T-cell (primary cell): ENCODE measurements around the gene RAPGEF4. TPM values are rescaled to one million over a fixed set of nuclear protein-coding genes. Genes with fewer than 3 reads are reported as not detected.

Experiments used
- ATAC-seq, 4 experiments: fragments of 200-7000 bp in 3 of 4; fragments of 150-1000 bp in 1 of 4; cut with Tn5 transposase; replicated peaks in 1 of 4; 1 replicate in 3 of 4; 2 replicates in 1 of 4; pipeline ENCODE4 v1.10.0; 2021; ENCODE audit warnings: moderate library complexity in 3 of 4, mild to moderate bottlenecking in 2 of 4, moderate number of reproducible peaks in 1 of 4
- CTCF ChIA-PET, 2 donors: fragments of 300-600 bp; sonication (Branson Sonifier 250); formaldehyde crosslinking; loops; one replicate each; lab custom pipeline; 2022; ENCODE audit warnings: antibody characterized with exemption in 2 of 2; lab: Charles Lee
- POLR2A ChIA-PET, 2 donors: fragments of 300-600 bp; sonication (Branson Sonifier 250); formaldehyde crosslinking; loops; one replicate each; lab custom pipeline; 2022; ENCODE audit warnings: antibody characterized with exemption in 2 of 2; lab: Charles Lee
- DNase-seq, 35 experiments: peaks; one replicate each; pipeline versions ENCODE4 v3.0.0 to v3.0.0-alpha.2; 2013 to 2023
- H3K27ac ChIP-seq: one replicate; pipeline ENCODE4 v1.5.1; 2013; ENCODE audit warnings: low read length
- H3K27me3 ChIP-seq, 2 experiments: replicated peaks in 1 of 2; 1 replicate in 1 of 2; 2 replicates in 1 of 2; pipeline versions ENCODE4 v1.6.1 to v1.7.0; 2013; ENCODE audit warnings: low read length in 1 of 2, mixed read lengths in 1 of 2; ENCODE audit not compliant: control insufficient read depth in 2 of 2, insufficient read depth in 2 of 2; ENCODE audit errors: extremely low read depth in 1 of 2
- H3K36me3 ChIP-seq, 2 donors: 1 replicate in 1 of 2; 2 replicates in 1 of 2; pipeline versions ENCODE4 v1.6.1 to v1.7.0; 2013; ENCODE audit warnings: low read length in 1 of 2; ENCODE audit not compliant: control insufficient read depth in 2 of 2, insufficient read depth in 1 of 2; ENCODE audit errors: extremely low read depth in 1 of 2
- H3K4me1 ChIP-seq, 2 experiments: 1 replicate in 1 of 2; 2 replicates in 1 of 2; pipeline versions ENCODE4 v1.6.1 to v1.7.0; 2013; ENCODE audit warnings: low read length in 2 of 2, mixed read lengths in 1 of 2; ENCODE audit not compliant: insufficient read depth in 2 of 2, control insufficient read depth in 1 of 2; ENCODE audit errors: extremely low read depth in 1 of 2
- H3K4me3 ChIP-seq, 2 donors: 1 replicate in 1 of 2; 2 replicates in 1 of 2; pipeline versions ENCODE4 v1.5.1 to v1.7.0; 2013; ENCODE audit warnings: mild to moderate bottlenecking in 2 of 2, low read length in 1 of 2, moderate library complexity in 1 of 2; ENCODE audit not compliant: control insufficient read depth in 1 of 2; ENCODE audit errors: extremely low read depth in 1 of 2
- H3K9me3 ChIP-seq: 2 replicates; pipeline ENCODE4 v1.7.0; 2013
- H3K27ac Mint-ChIP-seq, 2 donors: one replicate each; pipeline ENCODE4 v1.8.0; 2020 to 2021; ENCODE audit warnings: mild to moderate bottlenecking in 2 of 2, mixed read lengths in 2 of 2
- H3K27me3 Mint-ChIP-seq, 2 donors: one replicate each; pipeline ENCODE4 v1.8.0; 2021 to 2022; ENCODE audit warnings: mixed read lengths in 2 of 2
- H3K36me3 Mint-ChIP-seq: one replicate; pipeline ENCODE4 v1.8.0; 2021; ENCODE audit warnings: mixed read lengths
- H3K4me1 Mint-ChIP-seq, 3 donors: one replicate each; pipeline ENCODE4 v1.8.0; 2020 to 2022; ENCODE audit warnings: mixed read lengths in 3 of 3, mild to moderate bottlenecking in 1 of 3
- H3K4me3 Mint-ChIP-seq, 3 donors: one replicate each; pipeline ENCODE4 v1.8.0; 2020 to 2022; ENCODE audit warnings: mild to moderate bottlenecking in 3 of 3, mixed read lengths in 3 of 3, moderate library complexity in 3 of 3
- H3K9me3 Mint-ChIP-seq, 3 donors: one replicate each; pipeline ENCODE4 v1.8.0; 2020 to 2022; ENCODE audit warnings: mixed read lengths in 3 of 3
- WGBS: methylation state at CpG from one replicate; pipeline ENCODE4 v1.1.5; 2013; ENCODE audit warnings: missing lambda C conversion rate; ENCODE audit not compliant: insufficient coverage; 5-methylcytosine and 5-hydroxymethylcytosine counted together
- total RNA-seq, 35 experiments: library from RNA in 6 of 35; stranded (reverse) in 6 of 35; fragments of 120-200 nt in 1 of 35; gene quantifications; one replicate each; pipeline versions ENCODE4 v1.2.1 to v1.2.4 and lab custom pipeline; 2013 to 2026

The RAPGEF4 gene
- total RNA-seq, 5 donors from 2014 or later (not counting 1 experiment from before 2014, with no cell fraction given): 0.18 to 2.5 (median 0.38) TPM

DNA sequence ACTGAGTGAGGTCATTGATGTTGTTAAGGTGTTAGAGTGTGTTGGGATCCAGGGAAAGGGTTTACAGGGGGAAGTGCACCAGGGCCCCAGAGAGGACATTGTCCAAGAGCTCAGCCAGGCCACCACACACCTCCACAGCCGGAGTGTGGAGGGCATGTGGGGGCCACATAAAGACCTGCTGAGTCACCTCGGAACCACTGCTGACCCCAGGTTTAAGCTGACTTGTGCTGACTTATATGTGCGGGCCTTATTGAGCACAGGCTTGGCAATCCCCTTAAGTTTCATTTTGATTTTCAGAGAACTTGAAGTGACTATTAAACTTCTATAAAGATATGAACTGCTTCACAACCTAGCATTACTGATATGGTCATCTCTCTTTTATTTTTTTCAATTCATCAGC lies 173.8 kb downstream of the RAPGEF4 start:
- Mint-ChIP-seq H3K27ac (no peak overlapping the region), H3K4me3 (no peak overlapping the region), H3K27me3 (no peaks in the 10 kb centered on the region), H3K36me3 (no peaks in the 10 kb centered on the region), H3K4me1 (peaks cover 7 to 28% (median 20%) of the 10 kb centered on the region in 3 donors), H3K9me3 (no peaks in the 10 kb centered on the region)
- DNase-seq (no peak), ATAC-seq (no peak)
- Histone ChIP-seq H3K9me3 (no peaks in the 10 kb centered on the region), H3K4me1 (peaks cover 9 to 13% of the 10 kb centered on the region in 2 experiments), H3K36me3 (no peaks in the 10 kb centered on the region), H3K27me3 (peaks cover 0 to 8% of the 10 kb centered on the region in 2 experiments), H3K27ac (no peak overlapping the region), H3K4me3 (no peak overlapping the region)
- ChIA-PET CTCF (no interaction called here), POLR2A (no interaction called here)
- WGBS: 55% methylated on average over 2 of the region's 3 CpGs

DNA sequence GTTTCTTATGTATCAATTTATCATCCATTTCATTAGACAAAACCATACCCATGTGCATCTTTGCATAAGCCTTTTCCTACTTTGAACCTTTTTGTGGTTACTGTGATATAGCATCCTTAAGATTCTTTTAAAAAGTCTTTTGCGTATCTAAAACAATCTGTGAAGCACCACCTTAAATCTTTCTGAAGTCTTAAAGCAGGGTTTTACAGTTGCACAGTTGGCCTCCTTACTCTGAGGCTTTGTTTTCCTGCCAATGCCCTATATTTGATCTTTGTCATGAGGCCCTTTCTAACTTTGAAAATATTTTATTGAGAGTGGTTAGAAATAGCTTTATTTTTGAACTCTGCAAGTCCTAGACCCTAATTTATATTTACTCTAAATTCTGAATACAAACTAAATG lies 176.6 kb downstream of the RAPGEF4 start:
- Histone ChIP-seq H3K27ac (no peak overlapping the region), H3K36me3 (no peaks in the 10 kb centered on the region), H3K9me3 (no peaks in the 10 kb centered on the region), H3K4me1 (peaks cover 9 to 13% of the 10 kb centered on the region in 2 experiments), H3K4me3 (no peak overlapping the region), H3K27me3 (peaks cover 0 to 3% of the 10 kb centered on the region in 2 experiments)
- Mint-ChIP-seq H3K27ac (peak overlapping the region; percentile 43 to 73), H3K9me3 (no peaks in the 10 kb centered on the region), H3K27me3 (no peaks in the 10 kb centered on the region), H3K4me3 (peak overlapping the region in 1 of 3 donors; percentile 69), H3K36me3 (no peaks in the 10 kb centered on the region), H3K4me1 (peaks cover 7 to 19% (median 19%) of the 10 kb centered on the region in 3 donors)
- POLR2A ChIA-PET: interaction anchor here in 1 of 2 donors (0.6 kb wide), 1 partner anchor 1157 kb away, joined by 3 read pairs; no protein-coding TSS in a partner anchor
- CTCF ChIA-PET: interaction anchor here (0.7 to 1.3 kb wide), 3 partner anchors 20 to 1704 kb away, joined by 4 to 6 read pairs (median 4); no protein-coding TSS in a partner anchor
- 80% methylated on average over 1 of the region's 1 CpG for WGBS
- peak in 3 of 4 experiments; percentile 38 to 68 (median 44) for ATAC-seq
- DNase-seq: peak in 1 of 35 experiments; percentile 9

DNA sequence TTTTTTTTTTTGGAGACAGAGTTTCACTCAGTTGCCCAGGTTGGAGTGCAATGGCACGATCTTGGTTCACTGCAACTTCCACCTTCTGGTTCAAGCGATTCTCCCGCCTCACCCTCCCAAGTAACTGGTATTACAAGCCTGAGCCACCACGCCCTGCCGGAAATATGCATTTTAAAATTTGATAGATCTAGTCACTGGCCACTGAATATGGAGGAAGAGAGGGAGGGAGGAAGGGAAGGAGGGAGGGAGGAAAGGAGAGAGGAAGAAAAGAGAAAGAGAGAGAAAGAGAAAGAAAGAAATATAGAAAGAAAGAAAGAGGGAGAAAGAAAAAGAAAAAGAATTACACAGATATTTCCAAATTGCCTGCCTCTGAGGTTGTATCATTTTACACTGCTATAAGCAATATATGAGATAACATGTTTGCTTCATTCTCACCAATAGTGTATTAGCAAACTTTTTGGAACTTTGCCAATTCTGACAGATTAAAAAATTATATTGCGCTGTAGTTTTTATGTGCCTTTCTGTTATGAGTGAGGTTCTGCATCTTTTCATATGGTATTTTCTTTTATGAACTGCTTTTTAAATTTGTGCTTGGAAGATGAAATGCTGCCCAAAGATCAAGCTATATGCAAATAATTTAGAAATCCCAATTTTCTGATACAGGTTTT lies 178.8 kb downstream of the RAPGEF4 start:
- DNase-seq (no peak), ATAC-seq (no peak)
- H3K36me3 Mint-ChIP-seq: no peaks in the 10 kb centered on the region
- POLR2A ChIA-PET: no interaction called here
- H3K27ac Mint-ChIP-seq: no peak overlapping the region
- 100% methylated on average over 1 of the region's 6 CpGs for WGBS
- Histone ChIP-seq H3K4me3 (no peak overlapping the region), H3K9me3 (no peaks in the 10 kb centered on the region), H3K36me3 (peaks cover 0 to 3% of the 10 kb centered on the region in 2 donors), H3K27ac (no peak overlapping the region), H3K4me1 (peaks cover 9 to 13% of the 10 kb centered on the region in 2 experiments), H3K27me3 (peaks cover 0 to 3% of the 10 kb centered on the region in 2 experiments)
- no peak overlapping the region for H3K4me3 Mint-ChIP-seq
- H3K4me1 Mint-ChIP-seq: peaks cover 7 to 19% (median 19%) of the 10 kb centered on the region in 3 donors
- CTCF ChIA-PET: no interaction called here
- no peaks in the 10 kb centered on the region for H3K9me3 Mint-ChIP-seq
- H3K27me3 Mint-ChIP-seq: peaks cover 0 to 3% of the 10 kb centered on the region in 2 donors

DNA sequence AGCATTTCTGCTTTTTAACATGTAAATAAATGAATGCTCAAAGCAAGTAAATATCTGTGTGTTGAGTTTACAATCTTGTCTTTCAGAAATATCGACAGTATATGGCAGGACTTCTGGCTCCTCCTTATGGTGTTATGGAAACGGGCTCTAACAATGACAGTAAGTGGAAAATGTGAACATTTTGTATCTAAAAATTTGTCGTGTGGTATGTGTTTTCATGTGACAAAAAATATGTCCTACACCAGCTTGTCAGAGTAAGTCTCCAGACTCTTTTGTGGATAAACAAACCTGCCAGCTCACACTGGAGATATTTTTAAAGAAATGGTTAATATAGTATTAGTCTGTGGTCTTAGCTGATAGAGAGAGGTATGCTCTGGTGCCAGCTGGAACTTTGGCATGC lies 182.1 kb downstream of the RAPGEF4 start:
- no peak overlapping the region for H3K27ac ChIP-seq
- no peak overlapping the region for H3K4me3 ChIP-seq
- H3K4me3 Mint-ChIP-seq: no peak overlapping the region
- H3K36me3 Mint-ChIP-seq: no peaks in the 10 kb centered on the region
- CTCF ChIA-PET: no interaction called here
- 83% methylated on average over 3 of the region's 3 CpGs for WGBS
- no peaks in the 10 kb centered on the region for H3K9me3 ChIP-seq
- peaks cover 0 to 3% of the 10 kb centered on the region in 2 donors for H3K36me3 ChIP-seq
- H3K4me1 ChIP-seq: peaks cover 4 to 7% of the 10 kb centered on the region in 2 experiments
- H3K27me3 Mint-ChIP-seq: peaks cover 3 to 7% of the 10 kb centered on the region in 2 donors
- peaks cover 0 to 3% of the 10 kb centered on the region in 2 experiments for H3K27me3 ChIP-seq
- ATAC-seq (no peak), DNase-seq (no peak)
- no peak overlapping the region for H3K27ac Mint-ChIP-seq
- peaks cover 3 to 10% (median 9%) of the 10 kb centered on the region in 3 donors for H3K4me1 Mint-ChIP-seq
- POLR2A ChIA-PET: no interaction called here
- no peaks in the 10 kb centered on the region for H3K9me3 Mint-ChIP-seq

DNA sequence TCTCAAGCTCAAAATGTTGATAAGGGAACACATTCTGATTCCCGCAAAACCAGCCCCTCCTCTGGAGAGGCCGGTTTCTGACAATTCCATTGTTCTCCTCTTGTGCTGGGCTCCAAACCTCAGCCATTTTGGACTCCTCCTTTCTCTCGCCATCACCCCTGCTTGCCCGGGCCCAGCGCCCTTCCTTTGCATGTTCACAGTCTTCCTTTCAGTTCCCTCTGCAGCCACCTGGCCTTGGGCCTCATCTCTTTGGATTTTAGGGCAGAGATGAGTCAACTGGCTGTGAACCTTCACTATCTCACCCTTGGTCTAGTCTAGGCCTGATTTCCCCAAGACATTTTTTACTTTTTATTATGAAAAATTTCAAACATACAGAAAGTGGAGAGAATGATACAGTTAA lies 184.1 kb downstream of the RAPGEF4 start:
- ATAC-seq (no peak), DNase-seq (no peak)
- H3K27ac Mint-ChIP-seq: no peak overlapping the region
- Histone ChIP-seq H3K9me3 (no peaks in the 10 kb centered on the region), H3K27ac (no peak overlapping the region), H3K4me3 (no peak overlapping the region), H3K27me3 (no peaks in the 10 kb centered on the region), H3K36me3 (peaks cover 0 to 3% of the 10 kb centered on the region in 2 donors), H3K4me1 (no peaks in the 10 kb centered on the region)
- H3K36me3 Mint-ChIP-seq: no peaks in the 10 kb centered on the region
- WGBS: 93% methylated on average over 2 of the region's 5 CpGs
- H3K27me3 Mint-ChIP-seq: peaks cover 3 to 7% of the 10 kb centered on the region in 2 donors
- no peak overlapping the region for H3K4me3 Mint-ChIP-seq
- H3K4me1 Mint-ChIP-seq: no peaks in the 10 kb centered on the region
- CTCF ChIA-PET: interaction anchor here in 1 of 2 donors (0.6 kb wide), 1 partner anchor 317 kb away, joined by 3 read pairs; no protein-coding TSS in a partner anchor
- POLR2A ChIA-PET: no interaction called here
- no peaks in the 10 kb centered on the region for H3K9me3 Mint-ChIP-seq

DNA sequence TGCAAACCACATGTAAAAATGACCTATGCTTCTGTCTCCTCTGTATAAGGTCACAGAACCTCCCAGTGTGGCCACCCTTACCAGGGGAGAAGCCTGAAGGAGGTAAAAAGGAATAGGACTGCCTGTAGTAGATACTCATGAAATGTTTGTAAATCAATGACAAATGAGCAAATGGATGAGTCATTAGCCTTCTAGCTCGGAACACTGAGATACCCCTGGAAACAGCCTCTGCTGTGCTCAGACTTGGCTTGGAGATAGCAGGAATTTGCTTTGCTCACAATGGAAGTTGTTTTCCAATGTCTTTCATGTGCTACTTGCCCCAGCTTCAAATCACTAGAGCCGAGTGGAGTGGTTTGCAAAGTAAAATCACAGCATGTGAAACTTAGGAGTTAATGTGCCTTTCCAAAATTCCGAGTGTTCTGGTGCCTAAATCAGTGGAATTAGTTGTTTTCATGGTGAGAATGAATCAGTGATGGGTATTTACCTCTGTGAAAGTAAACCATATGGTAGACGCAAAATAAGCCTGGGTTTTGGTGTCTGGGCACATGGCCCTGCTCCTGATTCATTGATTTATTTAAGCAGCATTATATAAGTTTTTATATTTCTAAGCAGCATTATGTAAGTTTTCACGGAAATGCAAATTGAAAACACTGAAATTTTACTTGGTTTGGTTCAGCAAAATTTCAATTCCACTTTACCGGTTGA lies 186.0 kb downstream of the RAPGEF4 start:
- H3K4me3 Mint-ChIP-seq: no peak overlapping the region
- no peaks in the 10 kb centered on the region for H3K36me3 Mint-ChIP-seq
- H3K36me3 ChIP-seq: peaks cover 0 to 3% of the 10 kb centered on the region in 2 donors
- H3K9me3 Mint-ChIP-seq: no peaks in the 10 kb centered on the region
- H3K27ac ChIP-seq: no peak overlapping the region
- no peak overlapping the region for H3K27ac Mint-ChIP-seq
- CTCF ChIA-PET: interaction anchor here (0.9 to 1.1 kb wide), 2 partner anchors 10 to 15 kb away, joined by 3 read pairs; no protein-coding TSS in a partner anchor
- H3K4me3 ChIP-seq: no peak overlapping the region
- 63% methylated on average over 1 of the region's 6 CpGs for WGBS
- no peaks in the 10 kb centered on the region for H3K27me3 ChIP-seq
- H3K27me3 Mint-ChIP-seq: peaks cover 5 to 7% of the 10 kb centered on the region in 2 donors
- H3K4me1 ChIP-seq: no peaks in the 10 kb centered on the region
- H3K4me1 Mint-ChIP-seq: peaks cover 0 to 6% (median 0%) of the 10 kb centered on the region in 3 donors
- ATAC-seq: no peak
- no peak for DNase-seq
- POLR2A ChIA-PET: no interaction called here
- H3K9me3 ChIP-seq: no peaks in the 10 kb centered on the region
